Dedifferentiated amniotic fluid mesenchymal stem cell (primary cell): ENCODE results near the gene WDR20.
"Not testable (repeated sequence)": the region's sequence is repeated elsewhere in the genome, so short reads cannot be mapped to it uniquely, and the experiment has no call there.

Experiments used
- DNase-seq: peaks from one replicate; pipeline ENCODE4 v3.0.0-alpha.2; 2016; ENCODE audit errors: extremely low spot score

The WDR20 gene, protein sequence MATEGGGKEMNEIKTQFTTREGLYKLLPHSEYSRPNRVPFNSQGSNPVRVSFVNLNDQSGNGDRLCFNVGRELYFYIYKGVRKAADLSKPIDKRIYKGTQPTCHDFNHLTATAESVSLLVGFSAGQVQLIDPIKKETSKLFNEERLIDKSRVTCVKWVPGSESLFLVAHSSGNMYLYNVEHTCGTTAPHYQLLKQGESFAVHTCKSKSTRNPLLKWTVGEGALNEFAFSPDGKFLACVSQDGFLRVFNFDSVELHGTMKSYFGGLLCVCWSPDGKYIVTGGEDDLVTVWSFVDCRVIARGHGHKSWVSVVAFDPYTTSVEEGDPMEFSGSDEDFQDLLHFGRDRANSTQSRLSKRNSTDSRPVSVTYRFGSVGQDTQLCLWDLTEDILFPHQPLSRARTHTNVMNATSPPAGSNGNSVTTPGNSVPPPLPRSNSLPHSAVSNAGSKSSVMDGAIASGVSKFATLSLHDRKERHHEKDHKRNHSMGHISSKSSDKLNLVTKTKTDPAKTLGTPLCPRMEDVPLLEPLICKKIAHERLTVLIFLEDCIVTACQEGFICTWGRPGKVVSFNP

DNA sequence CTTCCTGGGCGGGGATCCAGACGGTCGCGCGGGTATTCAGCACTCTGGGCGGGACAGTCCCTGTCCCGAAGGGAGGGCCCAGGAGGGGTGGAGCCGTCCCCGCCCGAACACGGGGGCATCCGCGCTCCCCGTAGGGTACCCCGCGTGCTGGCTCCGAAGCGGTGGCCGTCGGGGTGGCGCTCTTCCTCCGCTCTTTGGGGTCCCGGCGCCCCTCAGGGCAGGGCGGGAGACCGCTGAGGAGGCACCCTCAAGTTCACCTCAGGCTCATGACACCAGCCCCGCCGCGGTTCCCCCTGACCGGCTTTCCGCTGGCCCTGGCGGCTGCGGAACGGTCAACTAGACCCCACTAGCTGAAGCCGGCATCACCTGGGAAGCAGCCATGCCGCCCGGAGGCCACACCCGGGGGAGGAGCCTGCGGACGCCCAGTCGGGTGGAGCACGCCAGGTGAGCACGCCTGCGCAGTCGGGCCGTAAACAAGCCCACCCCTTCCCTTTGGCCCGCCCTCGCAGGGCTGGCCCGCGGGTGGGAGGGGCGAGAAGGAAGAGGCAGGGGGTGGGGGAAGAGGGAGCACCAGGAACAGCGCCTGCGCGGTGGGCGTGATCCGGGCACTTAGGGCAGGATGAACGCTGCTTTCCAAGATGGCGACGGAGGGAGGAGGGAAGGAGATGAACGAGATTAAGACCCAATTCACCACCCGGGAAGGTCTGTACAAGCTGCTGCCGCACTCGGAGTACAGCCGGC lies at the start of gene WDR20:
Gene WDR20, plus strand, starts transcription at position 612 of the 741 bp plus-strand sequence. Its CDS starts 27 bp downstream, at position 639.
- DNase-seq: peak; percentile 96

DNA sequence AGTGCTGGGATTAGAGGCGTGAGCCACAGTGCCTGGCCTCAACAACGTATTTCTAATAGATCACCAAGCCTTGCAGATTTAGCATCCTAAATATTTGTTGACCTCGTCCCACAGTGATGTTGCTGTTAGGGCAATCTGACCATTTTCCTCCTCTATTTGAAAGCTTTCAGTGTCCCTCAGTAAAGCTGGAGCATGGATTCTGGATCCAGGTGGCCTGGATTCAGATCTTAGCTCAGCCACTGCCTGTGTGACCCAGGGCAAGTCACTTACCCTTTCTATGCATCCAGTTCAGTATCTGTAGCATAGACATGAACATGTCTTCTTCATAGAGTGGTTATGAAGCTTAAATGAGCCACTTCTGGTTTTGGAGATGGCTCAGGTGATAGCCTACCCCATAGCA lies 49.0 kb upstream of the WDR20 start:
- no peak for DNase-seq

DNA sequence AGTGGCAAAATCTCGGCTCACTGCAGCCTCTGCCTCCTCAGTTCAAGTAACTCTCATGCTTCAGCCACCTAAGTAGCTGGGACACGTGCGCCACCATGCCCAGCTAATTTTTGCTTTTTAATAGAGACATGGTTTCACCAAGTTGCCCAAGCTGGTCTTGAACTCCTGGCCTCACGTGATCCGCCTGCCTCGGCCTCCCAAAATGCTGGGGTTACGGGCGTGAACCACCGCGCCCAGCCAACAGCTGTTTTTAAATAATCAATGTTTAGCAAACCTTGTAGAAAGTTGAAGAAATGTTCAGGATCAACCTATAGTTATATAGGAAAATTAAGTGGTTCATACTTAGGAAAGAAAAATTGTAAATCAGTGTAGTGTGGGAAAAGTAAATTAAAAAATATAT lies 46.9 kb upstream of the WDR20 start:
- no peak for DNase-seq

DNA sequence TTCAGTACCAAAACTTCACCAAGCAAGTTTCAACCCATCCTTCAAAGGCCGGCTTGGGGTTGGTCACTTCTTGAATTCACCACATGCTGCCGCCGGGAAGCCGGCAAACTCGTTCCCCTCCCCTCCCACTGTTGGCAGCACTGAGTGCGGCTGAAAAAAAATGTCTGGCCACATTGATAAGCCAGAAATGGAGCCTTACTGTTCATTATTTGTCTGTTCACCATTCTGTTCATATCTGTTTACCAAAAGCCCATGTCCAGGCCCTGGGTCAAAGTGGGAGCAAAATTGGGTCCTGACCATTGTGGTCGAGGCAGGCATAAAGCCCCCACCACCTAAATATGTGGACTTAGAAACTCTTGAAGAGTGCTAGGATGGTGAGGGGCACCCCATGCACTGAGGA lies 45.6 kb upstream of the WDR20 start:
- no peak for DNase-seq

DNA sequence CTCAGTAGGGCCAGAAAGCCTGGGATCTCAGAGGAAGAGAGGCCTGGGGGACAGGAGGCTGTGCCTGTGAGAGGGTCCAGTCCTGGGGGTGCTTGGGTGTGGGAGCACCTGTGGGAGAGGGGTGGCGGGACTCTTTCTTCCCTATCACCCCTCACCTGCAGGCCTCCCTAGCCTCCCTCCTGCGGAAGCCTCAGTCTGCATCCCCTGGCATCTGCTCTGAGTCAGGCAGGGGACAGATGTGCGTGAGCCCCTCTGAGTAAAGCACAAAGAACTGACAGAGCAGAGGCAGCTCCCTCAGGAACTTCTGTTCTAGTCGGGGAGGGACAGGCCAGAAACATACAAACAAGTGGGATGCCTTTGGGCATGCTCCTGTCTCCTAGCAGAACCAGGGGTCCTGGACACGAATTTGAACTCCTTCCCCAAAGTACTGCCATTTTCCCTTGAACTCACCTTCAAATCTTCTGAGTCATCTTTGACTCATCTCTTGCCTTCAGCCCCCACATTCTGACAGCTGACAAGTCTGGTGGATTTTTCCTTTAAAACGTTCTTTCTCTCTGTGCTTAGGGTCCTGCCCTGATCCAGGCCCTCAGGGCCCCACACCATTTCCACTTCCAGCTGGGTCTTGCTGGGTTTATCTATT lies 44.3 kb upstream of the WDR20 start:
- no peak for DNase-seq

DNA sequence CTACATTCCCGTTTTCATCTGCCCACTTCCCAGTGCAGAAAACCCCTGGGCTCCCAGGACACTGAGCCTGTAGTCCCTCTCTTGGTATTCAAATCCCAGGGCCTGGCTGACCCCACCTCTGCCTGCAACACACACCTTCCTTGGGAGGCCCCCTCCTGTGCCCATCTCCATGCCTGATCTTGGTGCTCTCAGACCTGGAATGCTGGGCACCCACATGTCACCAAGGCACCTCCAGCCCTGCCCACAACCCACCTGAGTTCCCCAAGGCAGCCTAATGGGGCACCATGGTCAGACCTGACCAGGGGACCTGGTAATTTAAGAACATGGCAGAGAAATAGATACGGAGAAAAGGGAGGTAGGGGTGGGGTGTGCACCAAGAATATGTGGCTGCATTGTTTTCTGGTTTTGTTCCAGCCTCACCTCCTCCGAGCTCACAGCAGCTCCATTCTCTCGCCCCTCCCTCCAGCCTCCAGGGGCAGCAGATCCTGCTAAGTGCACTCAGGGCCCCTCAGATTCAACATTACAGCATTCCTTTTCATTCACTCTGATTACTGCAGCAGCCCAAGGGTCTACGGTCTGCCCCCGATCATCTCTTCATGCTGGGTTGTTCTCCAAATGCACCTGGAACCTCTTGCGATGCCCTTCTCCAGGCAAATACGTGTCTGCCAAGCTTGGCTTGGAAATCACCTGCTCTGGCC lies 43.7 kb upstream of the WDR20 start:
- DNase-seq: no peak

DNA sequence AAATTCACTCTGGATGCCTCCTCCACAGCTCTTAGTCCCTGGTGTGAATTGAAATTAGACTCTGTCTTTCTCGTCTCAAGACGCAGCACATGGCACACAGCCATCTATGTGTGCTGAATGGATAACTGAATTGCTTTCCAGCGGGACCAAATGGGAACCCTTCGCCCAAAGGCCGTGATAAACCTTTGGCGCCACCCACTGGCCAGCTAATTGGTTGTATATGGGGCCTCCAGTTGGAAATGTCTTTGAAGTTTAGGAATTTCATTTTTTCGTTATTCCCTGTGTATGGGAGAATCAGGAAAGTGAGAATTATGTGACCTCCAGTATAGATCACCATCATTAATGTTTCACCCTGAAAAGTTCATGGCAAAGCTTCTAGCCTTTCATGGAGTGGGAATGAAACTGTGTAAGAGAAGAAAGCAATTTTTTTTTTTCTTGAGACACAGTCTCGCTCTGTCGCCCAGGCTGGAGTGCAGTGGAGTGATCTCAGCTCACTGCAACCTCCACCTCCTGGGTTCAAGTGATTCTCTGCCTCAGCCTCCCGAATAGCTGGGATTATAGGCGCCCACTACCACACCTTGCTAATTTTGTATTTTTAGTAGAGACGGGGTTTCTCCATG lies 43.0 kb upstream of the WDR20 start:
- DNase-seq: peak; percentile 65

DNA sequence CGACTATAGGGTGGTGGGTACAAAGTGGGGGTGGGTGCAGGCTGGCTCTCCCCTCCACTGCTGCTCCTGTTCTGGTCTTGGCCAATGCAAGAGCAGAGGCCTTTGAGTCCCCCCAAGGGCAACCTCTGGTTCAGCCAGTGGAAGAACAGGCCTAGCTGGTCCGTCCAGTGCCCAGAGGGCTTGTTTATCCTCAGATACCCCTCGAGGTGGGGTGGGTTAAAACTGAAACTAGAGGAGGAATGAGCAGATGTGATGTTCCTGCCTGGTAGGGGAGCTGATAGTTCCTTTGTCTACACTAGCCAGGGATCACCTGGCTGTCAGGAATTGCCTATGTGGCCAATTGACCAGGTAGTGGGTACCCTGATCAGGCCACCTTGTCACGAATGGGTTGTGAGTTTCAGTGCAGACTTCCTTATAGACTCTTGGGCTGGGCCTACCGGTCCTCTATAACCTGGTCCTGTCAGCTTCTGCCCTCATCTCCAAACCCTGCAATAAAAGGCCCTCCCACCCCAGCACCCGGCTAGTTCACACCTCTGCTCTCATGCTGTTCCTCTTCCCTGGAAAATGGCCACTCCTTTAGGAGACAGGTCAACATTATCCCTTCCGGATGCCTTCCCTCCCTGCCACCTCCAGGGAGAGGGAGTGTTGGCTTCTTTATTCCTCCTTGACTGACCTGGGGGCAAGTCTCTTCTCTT lies 42.1 kb upstream of the WDR20 start:
- DNase-seq: no peak

DNA sequence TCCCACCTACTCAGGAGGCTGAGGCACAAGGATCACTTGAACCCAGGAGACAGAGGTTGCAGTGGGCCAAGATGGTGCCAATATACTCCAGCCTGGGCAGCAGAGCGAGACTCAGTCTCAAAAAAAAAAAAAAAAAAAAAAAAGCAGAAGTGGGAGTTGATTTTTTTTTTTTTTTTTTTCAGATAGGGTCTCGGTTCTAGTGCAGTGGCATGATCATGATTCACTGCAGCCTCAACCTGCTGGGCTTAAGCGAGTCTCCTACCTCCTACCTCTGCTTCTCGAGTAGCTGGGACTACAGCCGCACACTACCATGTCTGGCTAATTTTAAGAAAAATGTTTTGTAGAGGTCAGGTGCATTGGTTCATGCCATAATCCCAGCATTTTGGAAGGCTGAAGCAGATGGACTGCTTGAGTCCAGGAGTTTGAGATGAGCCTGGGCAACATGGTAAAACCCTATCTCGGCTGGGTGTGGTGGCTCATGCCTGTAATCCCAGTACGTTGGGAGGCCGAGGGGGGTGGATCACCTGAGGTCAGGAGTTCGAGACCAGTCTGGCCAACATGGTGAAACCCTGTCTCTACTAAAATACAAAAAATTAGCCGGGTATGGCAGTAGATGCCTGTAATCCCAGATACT lies 36.5 kb upstream of the WDR20 start:
- DNase-seq: no peak

DNA sequence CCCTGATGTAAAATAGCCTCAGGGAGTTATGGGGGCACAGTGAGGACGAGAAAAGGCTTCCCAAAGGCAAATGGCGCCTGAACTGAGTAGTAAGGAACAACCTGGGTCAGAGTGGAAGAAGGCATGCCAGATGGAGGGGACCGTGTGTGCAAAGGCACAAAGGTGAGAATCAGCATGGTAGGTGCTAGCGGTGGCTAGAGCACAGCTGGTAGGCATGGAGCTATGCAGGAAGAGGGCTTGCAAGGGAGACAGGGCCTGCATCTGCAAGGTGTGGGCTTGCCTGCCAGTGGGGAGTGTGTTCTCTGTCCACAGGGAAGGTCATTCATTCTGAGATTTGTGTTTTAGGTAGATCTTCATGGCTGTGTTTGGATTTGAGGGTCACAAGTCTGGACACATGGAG lies 34.3 kb upstream of the WDR20 start:
- DNase-seq: no peak

DNA sequence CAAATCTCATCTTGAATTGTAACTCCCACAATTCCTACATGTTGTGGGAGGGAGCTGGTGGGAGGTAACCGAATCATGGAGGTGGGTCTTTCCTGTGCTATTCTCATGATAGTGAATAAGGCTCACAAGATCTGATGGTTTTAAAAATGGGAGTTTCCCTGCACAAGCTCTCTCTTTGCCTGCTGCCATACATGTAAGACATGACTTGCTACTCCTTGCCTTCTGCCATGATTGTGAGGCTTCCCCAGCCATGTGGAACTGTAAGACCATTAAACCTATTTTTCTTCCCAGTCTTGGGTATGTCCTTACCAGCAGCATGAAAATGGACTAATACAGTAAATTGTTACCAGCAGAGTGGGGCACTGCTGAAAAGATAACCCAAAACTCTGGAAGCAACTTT lies 30.4 kb upstream of the WDR20 start:
- not testable (repeated sequence) for DNase-seq

DNA sequence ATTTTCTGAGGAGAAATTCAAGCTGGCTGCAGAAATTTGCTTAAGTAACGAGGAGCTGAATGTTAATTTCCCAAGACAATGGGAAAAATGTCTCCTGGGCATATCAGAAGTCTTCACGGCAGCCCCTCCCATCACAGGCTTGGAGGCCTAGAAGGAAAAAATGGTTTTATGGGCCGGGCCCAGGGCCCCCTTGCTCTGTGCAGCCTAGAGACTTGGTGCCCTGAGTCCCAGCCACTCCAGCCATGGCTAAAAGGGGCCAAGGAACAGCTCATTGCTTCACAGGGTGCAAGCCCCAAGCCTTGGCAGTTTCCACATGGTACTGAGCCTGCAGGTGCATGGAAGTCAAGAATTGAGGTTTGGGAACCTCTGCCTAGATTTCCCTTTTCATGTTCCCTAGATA lies 28.6 kb upstream of the WDR20 start:
- no peak for DNase-seq

DNA sequence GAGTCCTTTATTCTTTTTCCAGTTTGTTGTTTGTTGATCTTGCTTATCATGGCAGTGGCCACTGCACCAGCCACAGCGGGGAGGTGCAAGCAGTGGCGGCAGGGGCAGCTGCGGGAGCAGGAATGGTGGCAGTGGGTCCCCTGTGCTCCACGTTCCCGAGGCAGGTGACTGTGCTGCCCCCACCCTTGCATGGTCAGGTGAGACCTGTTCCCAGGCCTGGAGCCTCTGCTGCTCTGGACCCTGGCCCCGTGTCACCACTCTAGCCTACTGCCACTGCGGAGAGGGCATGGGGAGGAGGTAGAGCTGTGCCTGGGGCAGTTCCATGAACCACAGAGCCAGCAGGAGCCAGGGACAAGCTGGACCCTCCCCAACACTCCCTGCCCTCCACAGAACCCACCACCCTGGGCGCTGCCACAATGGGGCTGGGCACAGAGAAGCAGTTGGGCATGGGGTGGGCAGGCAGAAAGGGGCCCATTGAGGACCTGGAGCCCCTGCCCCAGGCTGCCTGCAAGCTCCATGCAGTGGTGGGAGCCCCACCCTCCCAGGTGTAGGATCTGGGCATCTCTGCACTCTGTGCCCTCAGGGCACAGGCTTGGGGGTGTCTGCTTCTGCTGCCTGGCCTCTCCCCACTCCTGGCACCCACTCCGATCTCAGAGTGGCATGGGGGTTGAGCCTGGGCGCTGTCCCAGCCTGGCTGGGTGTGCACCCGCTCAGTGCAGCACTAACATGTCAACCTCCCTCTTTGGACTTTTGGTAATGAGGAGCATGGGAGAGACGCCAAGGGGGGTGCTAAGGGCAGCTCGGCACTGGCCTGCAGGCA lies 23.1 kb upstream of the WDR20 start:
- no peak for DNase-seq

DNA sequence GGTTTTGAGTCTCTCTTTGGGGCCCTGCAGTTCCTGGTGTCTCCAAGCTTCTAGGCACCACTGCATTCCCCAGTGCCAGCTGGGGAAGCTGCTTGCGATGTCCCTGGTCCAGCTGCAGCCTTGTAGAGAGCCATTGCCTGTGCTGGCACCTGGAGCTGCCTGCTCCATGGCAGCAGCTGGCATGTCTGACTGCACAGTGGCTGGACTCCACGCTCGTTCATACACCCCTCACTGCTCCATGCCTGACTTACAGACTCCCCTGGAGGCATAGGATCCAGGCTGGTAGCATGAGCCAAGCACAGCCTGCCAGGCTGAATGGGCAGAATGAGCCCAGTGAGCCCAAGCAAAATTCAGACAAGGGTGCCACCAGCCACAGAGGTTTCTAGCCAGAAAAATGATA lies 21.8 kb upstream of the WDR20 start:
- DNase-seq: no peak

DNA sequence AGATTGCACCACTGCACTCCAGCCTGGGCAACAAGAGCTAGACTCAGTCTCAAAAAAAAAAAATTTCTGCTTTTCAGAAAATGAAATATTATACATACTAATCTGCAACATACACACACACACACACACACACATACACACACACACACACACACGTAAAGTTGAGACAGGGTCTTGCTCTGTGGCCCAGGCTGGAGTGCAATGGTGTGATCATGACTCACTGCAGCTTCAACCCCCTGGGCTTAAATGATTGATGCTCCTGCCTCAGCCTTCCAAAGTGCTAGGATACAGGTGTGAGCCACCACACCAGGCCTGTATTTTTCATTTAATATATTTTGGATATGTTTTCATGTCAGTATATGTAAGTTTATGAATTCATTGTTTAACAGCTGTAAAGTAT lies 18.8 kb upstream of the WDR20 start:
- DNase-seq: no peak

DNA sequence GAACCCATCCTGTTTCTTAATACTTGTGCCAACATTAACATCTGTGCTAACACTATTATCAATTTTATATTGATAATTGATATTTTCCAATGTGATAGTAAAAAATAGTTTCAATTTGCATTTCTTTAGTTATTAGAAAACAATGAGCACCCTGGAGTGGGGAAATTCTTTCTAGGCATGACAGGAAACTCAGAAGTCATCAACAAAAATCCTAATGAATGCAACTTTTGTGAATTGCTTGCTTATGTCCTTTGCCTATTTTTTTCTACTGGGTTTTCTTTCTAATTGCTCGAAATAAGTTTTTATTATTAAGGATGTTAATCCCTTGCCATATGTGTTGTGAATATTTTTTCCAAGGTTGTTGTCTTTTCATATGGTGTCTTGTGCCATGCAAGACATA lies 18.1 kb upstream of the WDR20 start:
- no peak for DNase-seq

DNA sequence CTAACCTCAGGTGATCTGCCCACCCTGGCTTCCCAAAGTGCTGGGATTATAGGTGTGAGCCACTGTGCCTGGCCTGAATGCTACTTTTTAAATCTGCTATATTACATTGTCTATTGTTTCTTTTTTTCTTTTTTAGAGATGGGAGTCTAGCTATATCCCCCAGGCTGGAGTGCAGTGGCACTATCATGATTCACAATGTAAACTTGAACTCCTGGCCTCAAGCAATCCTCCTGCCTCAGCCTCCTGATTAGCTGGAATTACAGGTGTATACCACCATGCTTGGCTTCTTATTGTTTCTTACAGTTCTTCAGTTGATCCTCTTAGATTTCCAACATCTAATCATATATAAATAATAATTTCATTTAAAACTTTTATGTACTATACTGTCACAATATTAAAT lies 15.3 kb upstream of the WDR20 start:
- DNase-seq: no peak

DNA sequence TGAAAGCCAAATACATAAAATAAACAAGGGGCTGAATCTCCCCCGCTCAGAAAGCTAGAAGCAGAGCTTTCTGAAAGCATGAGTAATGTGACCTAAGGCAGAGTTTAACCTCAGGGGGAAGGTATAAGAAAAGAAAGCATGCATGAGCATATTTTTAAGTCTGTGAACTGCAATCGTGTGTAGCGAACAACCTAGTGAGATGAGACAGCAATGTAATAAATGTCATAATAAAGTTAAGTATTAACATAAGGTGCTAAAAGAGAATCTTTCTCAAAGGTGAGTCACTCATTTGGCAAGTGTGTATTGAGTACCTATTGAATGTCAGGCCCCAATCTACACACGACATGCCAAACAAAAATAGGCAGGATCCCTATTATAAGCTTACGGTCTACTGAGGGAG lies 14.2 kb upstream of the WDR20 start:
- no peak for DNase-seq

DNA sequence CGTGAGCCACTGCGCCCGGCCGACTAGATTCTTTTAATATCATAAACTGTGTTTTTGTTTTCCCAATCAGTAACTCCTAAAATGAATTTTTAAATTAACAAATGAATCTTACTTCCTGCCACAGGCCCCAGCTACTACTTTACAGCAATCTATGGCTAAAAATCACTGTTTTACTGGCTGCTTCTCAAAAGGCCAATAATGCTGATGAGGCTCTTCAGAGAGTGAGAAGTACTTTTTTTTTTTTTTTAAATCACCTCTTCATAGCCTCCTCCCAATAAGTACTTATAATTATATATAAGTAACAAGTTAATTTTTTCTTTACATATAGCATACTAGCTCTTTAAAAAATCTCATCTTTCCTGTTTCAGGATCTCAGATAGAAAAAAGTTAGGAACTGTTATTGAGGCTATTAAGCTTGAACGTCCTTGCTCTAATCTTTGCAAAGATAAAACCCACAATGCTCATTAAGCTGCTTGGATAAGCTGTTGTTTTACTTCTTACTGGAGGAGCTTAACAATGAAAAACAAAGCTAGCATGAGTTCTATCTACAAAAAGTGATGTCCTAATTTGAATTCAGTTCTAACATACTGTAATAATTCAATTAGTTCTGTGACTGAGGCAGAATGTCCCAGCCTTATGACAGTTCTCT lies 12.8 kb upstream of the WDR20 start:
- no peak for DNase-seq
